Keratinocyte (primary cell): Measurements from ENCODE around the gene EIF4E2. TPM values are rescaled to one million over a fixed set of nuclear protein-coding genes. Genes with fewer than 3 reads are reported as not detected.

Source experiments
- DNase-seq: peaks from one replicate; pipeline ENCODE4 v3.0.0-alpha.2; 2011; ENCODE audit warnings: low read depth, missing footprints, low spot score
- FAIRE-seq: peaks from 2 replicates; lab custom pipeline; 2011; peaks lifted over from hg19 to GRCh38; lab: Jason Lieb, UNC
- H2AFZ ChIP-seq: 2 replicates; pipeline ENCODE4 v1.6.0; 2012; ENCODE audit warnings: low read length, control low read depth, inconsistent platforms; ENCODE audit not compliant: control insufficient read depth
- H3K27ac ChIP-seq: 2 replicates; pipeline ENCODE4 v1.5.1; 2011; ENCODE audit warnings: low read length; ENCODE audit not compliant: control insufficient read depth, insufficient read depth
- H3K27me3 ChIP-seq: 3 replicates; pipeline ENCODE4 v1.6.0; 2011; ENCODE audit warnings: low read length; ENCODE audit not compliant: control insufficient read depth, insufficient read depth; ENCODE audit errors: extremely low read depth
- H3K36me3 ChIP-seq, 2 experiments: 2 replicates in 1 of 2; 3 replicates in 1 of 2; pipeline ENCODE4 v1.5.1; 2011; ENCODE audit warnings: low read length in 2 of 2, mild to moderate bottlenecking in 1 of 2; ENCODE audit not compliant: control insufficient read depth in 2 of 2, insufficient read depth in 2 of 2; ENCODE audit errors: extremely low read depth in 1 of 2
- H3K4me1 ChIP-seq: 3 replicates; pipeline ENCODE4 v1.5.1; 2011; ENCODE audit warnings: low read length; ENCODE audit not compliant: control insufficient read depth, insufficient read depth; ENCODE audit errors: extremely low read depth
- H3K4me2 ChIP-seq: 3 replicates; pipeline ENCODE4 v1.6.0; 2011; ENCODE audit warnings: low read depth, low read length; ENCODE audit not compliant: control insufficient read depth, insufficient read depth; ENCODE audit errors: extremely low read depth
- H3K4me3 ChIP-seq, 3 experiments: fragments of 200-600 bp in 1 of 3; sonication (generic) in 1 of 3; 2 replicates in 2 of 3; 3 replicates in 1 of 3; pipeline ENCODE4 v1.5.1; 2011 to 2016; ENCODE audit warnings: low read length in 3 of 3, mild to moderate bottlenecking in 3 of 3, control low read depth in 2 of 3, inconsistent platforms in 1 of 3, low read depth in 1 of 3, mixed read lengths in 1 of 3, mixed run types in 1 of 3, moderate library complexity in 1 of 3; ENCODE audit not compliant: control insufficient read depth in 2 of 3, insufficient read depth in 2 of 3; ENCODE audit errors: extremely low read depth in 1 of 3
- H3K79me2 ChIP-seq: 2 replicates; pipeline ENCODE4 v1.6.0; 2012; ENCODE audit warnings: low read length; ENCODE audit not compliant: control insufficient read depth, insufficient read depth
- H3K9ac ChIP-seq: 3 replicates; pipeline ENCODE4 v1.6.0; 2011; ENCODE audit warnings: low read length; ENCODE audit not compliant: control insufficient read depth, insufficient read depth; ENCODE audit errors: extremely low read depth
- H3K9me1 ChIP-seq: 3 replicates; pipeline ENCODE4 v1.6.0; 2011; ENCODE audit warnings: low read length; ENCODE audit not compliant: control insufficient read depth, insufficient read depth; ENCODE audit errors: extremely low read depth
- H3K9me3 ChIP-seq: 2 replicates; pipeline ENCODE4 v1.5.1; 2012; ENCODE audit warnings: low read depth, low read length; ENCODE audit not compliant: control insufficient read depth
- H4K20me1 ChIP-seq: 3 replicates; pipeline ENCODE4 v1.6.0; 2011; ENCODE audit warnings: low read length; ENCODE audit not compliant: control insufficient read depth, insufficient read depth; ENCODE audit errors: extremely low read depth
- EZH2 ChIP-seq: IDR thresholded peaks from one replicate; pipeline ENCODE4 v1.6.1; 2012; ENCODE audit warnings: inconsistent platforms, mild to moderate bottlenecking, low read length, moderate library complexity
- dilution Hi-C: fragments of 300-500 bp; cut with MboI; formaldehyde crosslinking; loops from one replicate; pipeline ENCODE4 v1.7.0; 2020; ENCODE audit warnings: low sequenced_read_pairs; ENCODE audit not compliant: extremely low pct_ligation_motif_present
- polyA plus RNA-seq, 5 experiments: library from polyadenylated mRNA; depleted of rRNA in 3 of 5; stranded (reverse) in 3 of 5; stranded (forward) in 1 of 5; unstranded in 1 of 5; fragments of >200 nt; gene quantifications; 1 replicate in 1 of 5; 2 replicates in 3 of 5; 3 replicates in 1 of 5; pipeline versions ENCODE4 v1.2.1 to v1.2.3, GENCODE V29; 2011 to 2012; ENCODE audit warnings: missing spikeins in 2 of 5, low read depth in 1 of 5, low replicate concordance in 1 of 5
- TF ChIP-seq, protein P1 (sequence below), 3 experiments: IDR thresholded peaks in 1 of 3; conservative IDR thresholded peaks in 1 of 3; optimal IDR thresholded peaks in 1 of 3; 2 replicates in 2 of 3; 3 replicates in 1 of 3; pipeline versions ENCODE3 to v1.5.1; 2011; ENCODE audit warnings: low read length in 3 of 3, mild to moderate bottlenecking in 3 of 3, moderate library complexity in 2 of 3, control low read depth in 1 of 3, inconsistent platforms in 1 of 3; ENCODE audit not compliant: insufficient read depth in 2 of 3; ENCODE audit errors: extremely low read depth in 1 of 3

The EIF4E2 gene
- polyA plus RNA-seq, 1 donor (not counting 4 experiments of a cell fraction or from before 2014, with no cell fraction given): 79.2 TPM

DNA sequence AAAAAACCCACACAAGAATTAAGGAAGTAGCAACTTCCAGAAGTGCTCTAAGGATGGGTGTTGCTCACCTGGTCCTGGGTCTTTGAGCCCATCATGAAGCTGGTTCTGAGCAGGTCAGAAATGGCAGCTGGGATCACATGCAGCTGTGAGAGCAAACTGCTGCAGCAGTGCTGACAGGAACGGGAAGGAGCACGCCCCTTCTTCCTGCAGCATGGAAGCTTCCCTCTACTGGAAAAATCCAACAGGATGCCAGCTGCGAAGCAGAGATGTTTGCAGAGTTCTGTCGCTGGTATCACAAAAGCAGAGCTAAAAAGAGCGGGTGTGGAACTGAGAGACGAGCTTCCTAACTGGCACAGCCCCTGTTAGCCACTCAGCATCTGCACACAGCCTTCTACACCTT, 33.7 kb downstream of the EIF4E2 start:
- DNase-seq (no peak), FAIRE-seq (no peak)
- no peak overlapping the region for H3K9ac ChIP-seq
- dilution Hi-C loops: no loop called here
- H3K4me1 ChIP-seq: peaks cover 8% of the 10 kb centered on the region
- no peaks in the 10 kb centered on the region for H3K9me1 ChIP-seq
- no peak for TF ChIP-seq EZH2
- TF ChIP-seq, protein P1, sequence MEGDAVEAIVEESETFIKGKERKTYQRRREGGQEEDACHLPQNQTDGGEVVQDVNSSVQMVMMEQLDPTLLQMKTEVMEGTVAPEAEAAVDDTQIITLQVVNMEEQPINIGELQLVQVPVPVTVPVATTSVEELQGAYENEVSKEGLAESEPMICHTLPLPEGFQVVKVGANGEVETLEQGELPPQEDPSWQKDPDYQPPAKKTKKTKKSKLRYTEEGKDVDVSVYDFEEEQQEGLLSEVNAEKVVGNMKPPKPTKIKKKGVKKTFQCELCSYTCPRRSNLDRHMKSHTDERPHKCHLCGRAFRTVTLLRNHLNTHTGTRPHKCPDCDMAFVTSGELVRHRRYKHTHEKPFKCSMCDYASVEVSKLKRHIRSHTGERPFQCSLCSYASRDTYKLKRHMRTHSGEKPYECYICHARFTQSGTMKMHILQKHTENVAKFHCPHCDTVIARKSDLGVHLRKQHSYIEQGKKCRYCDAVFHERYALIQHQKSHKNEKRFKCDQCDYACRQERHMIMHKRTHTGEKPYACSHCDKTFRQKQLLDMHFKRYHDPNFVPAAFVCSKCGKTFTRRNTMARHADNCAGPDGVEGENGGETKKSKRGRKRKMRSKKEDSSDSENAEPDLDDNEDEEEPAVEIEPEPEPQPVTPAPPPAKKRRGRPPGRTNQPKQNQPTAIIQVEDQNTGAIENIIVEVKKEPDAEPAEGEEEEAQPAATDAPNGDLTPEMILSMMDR (optimal IDR thresholded peaks at IDR 0.05 in 1 of 3, IDR thresholded peaks at IDR 0.05 in 1 of 3, conservative IDR thresholded peaks at IDR 0.05 in 1 of 3; ENCODE audit: extremely low read depth in 1 of 3, insufficient read depth in 2 of 3, low read length in 3 of 3): no peak
- peaks cover 2 to 13% of the 10 kb centered on the region in 2 experiments for H3K36me3 ChIP-seq
- no peaks in the 10 kb centered on the region for H3K79me2 ChIP-seq
- no peak overlapping the region for H2AFZ ChIP-seq
- H3K27ac ChIP-seq: no peak overlapping the region
- no peak overlapping the region for H3K4me2 ChIP-seq
- H3K27me3 ChIP-seq: no peaks in the 10 kb centered on the region
- no peaks in the 10 kb centered on the region for H3K9me3 ChIP-seq
- no peaks in the 10 kb centered on the region for H4K20me1 ChIP-seq
- H3K4me3 ChIP-seq: no peak overlapping the region

DNA sequence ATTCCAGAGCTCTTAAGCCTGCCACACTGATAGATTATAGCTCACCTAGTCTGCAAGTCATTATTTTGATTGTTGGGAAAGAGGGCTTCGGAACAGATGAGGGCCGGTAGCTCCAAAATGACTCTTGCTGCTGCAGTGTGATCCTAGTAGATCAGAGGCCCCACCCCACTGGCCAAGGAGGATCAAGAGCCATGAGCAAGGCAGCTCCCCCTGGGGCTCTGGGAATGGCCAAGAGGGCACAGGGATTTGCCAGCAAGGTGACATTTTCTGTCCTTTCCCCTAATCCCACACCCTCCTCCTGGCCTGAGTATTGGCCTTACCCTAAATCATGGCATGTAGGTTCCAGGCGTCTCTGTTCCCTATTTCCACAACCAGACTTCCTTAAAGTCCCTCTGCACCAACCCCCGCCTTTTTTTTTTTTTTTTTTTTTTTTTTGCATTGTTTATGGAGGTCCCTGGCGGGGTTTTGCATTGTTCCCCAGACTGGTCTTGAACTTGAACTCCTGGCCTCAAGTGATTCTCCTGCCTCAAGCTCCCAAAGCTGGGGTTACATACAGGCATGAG, 36.5 kb downstream of the EIF4E2 start:
- no peak for TF ChIP-seq EZH2
- TF ChIP-seq, protein P1 (optimal IDR thresholded peaks at IDR 0.05 in 1 of 3, IDR thresholded peaks at IDR 0.05 in 1 of 3, conservative IDR thresholded peaks at IDR 0.05 in 1 of 3; ENCODE audit: extremely low read depth in 1 of 3, insufficient read depth in 2 of 3, low read length in 3 of 3): no peak
- dilution Hi-C loops: no loop called here
- H3K9me1 ChIP-seq: no peaks in the 10 kb centered on the region
- no peak overlapping the region for H3K4me3 ChIP-seq
- peaks cover 21% of the 10 kb centered on the region for H3K4me1 ChIP-seq
- no peaks in the 10 kb centered on the region for H4K20me1 ChIP-seq
- H3K27me3 ChIP-seq: no peaks in the 10 kb centered on the region
- no peak for DNase-seq
- no peaks in the 10 kb centered on the region for H3K36me3 ChIP-seq
- no peak overlapping the region for H3K27ac ChIP-seq
- no peak overlapping the region for H2AFZ ChIP-seq
- H3K9me3 ChIP-seq: no peaks in the 10 kb centered on the region
- FAIRE-seq: no peak
- no peak overlapping the region for H3K4me2 ChIP-seq
- H3K9ac ChIP-seq: no peak overlapping the region
- H3K79me2 ChIP-seq: no peaks in the 10 kb centered on the region
